COLO829 (cell line): ENCODE data around the gene PTOV1.
A peak's percentile ranks its signal among the peaks of the same experiment; 100 is the strongest.

Source experiments
- DNase-seq: peaks from one replicate; pipeline ENCODE4 v3.0.0; 2012; ENCODE audit warnings: low spot score

Gene PTOV1

GRCh38 chr19:49889687-49890348, 38.9 kb downstream of the PTOV1 start:
- no peak for DNase-seq

- peak; percentile 56 for DNase-seq
These were observed 39.7 kb downstream of the PTOV1 start for GRCh38 chr19:49890349-49891311.

- no peak for DNase-seq
These were observed 40.4 kb downstream of the PTOV1 start for GRCh38 chr19:49891393-49891792.

- DNase-seq, result no peak
These were observed 41.8 kb downstream of the PTOV1 start for GRCh38 chr19:49892716-49893115.

- no peak for DNase-seq
These were observed 43.2 kb downstream of the PTOV1 start for GRCh38 chr19:49894011-49894664.

GRCh38 chr19:49894879-49895565, 44.1 kb downstream of the PTOV1 start:
- no peak for DNase-seq

GRCh38 chr19:49895566-49896297, 44.8 kb downstream of the PTOV1 start:
- DNase-seq, result no peak

- no peak for DNase-seq
These were observed 46.1 kb downstream of the PTOV1 start, which contains the start of gene IL4I1 for GRCh38 chr19:49896863-49897621. Gene IL4I1, minus strand, starts transcription at chr19:49896887. Its CDS starts 727 bp downstream, at chr19:49896160.

- DNase-seq, result no peak
These were observed 53.2 kb downstream of the PTOV1 start for GRCh38 chr19:49904136-49904535.

- no peak for DNase-seq
These were observed 56.1 kb downstream of the PTOV1 start for GRCh38 chr19:49906879-49907564.

GRCh38 chr19:49907745-49908446, 56.9 kb downstream of the PTOV1 start:
- DNase-seq, result no peak

GRCh38 chr19:49908480-49909420, 57.8 kb downstream of the PTOV1 start:
- DNase-seq, result no peak

GRCh38 chr19:49910179-49910578, 59.2 kb downstream of the PTOV1 start:
- DNase-seq, result no peak
